CD4-positive, alpha-beta T cell treated with Interferon alpha-2 for 1 hour (primary cell): ENCODE results near the gene NPM1.
"Not testable (repeated sequence)": the region's sequence is repeated elsewhere in the genome, so short reads cannot be mapped to it uniquely, and the experiment has no call there.

Experiments used
- DNase-seq, 2 donors: peaks; one replicate each; pipeline ENCODE4 v3.0.0-alpha.2; 2020 to 2022

The NPM1 gene

GRCh38 chr5:171386861-171387344, 746 bp upstream of the NPM1 start:
- DNase-seq, result no peak

GRCh38 chr5:171387970-171388815, 544 bp downstream of the NPM1 start:
- DNase-seq, result peak; percentile 81 to 86

- peak in 1 of 2 donors; percentile 30 for DNase-seq
Observed at GRCh38 chr5:171388816-171389168, 1.1 kb downstream of the NPM1 start.

DNA sequence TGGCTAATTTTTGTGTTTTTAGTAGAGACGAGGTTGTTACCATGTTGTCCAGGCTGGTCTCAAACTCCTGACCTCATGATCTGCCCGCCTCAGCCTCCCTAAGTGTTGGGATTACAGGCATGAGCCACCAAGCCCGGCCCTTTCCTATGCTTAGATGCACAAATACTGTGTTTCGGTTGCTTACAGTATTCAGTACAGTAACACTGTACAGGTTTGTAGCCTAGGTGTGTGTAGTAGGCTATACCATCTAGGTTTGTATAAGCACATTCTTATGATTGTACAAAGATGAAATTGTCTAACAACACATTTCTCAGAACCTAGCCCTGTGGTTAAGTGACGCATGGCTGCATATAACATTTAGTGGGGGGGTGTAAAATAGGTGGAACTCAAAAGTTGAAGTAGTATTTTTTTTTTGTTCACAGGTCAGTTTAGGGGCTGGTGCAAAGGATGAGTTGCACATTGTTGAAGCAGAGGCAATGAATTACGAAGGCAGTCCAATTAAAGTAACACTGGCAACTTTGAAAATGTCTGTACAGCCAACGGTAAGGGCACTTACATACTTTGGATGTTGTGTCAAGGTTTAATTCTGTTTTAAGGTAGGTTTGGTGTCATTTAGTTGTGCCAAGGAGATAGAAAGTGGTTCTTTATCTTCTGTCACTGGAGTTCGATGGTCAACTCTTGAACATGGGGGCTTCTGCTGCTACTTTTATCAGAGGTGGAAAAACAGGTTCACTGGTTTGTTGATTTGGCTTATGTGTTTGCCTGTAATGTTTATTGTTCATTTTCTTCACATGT, 3.4 kb downstream of the NPM1 start:
- peak; percentile 5 to 51 for DNase-seq

DNA sequence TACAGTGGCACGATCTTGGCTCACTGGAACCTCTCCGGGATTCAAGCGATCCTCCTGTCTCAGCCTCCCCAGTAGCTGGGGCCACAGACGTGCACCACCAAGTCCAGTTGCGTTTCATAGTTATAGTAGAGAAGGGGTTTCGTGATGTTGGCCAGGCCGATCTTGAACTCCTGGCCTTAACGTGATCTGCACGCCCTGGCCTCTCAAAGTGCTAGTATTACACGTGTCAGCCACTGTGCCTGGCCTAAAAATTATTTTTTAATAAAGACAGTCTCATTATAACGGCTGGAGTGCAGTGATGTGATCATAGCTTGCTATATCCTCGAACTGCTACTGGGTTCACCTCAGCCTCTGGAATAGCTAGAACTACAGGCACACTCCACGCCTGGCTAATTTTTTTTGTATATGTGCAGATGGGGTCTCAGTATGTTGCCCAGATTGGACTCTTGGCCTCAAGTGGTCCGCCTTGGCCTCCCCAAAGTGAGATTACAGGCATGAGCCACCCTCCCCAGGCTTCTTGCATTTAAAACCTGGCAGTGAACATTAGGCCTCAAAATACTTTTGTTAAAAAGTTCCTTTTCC, 4.4 kb downstream of the NPM1 start:
- no peak for DNase-seq

DNA sequence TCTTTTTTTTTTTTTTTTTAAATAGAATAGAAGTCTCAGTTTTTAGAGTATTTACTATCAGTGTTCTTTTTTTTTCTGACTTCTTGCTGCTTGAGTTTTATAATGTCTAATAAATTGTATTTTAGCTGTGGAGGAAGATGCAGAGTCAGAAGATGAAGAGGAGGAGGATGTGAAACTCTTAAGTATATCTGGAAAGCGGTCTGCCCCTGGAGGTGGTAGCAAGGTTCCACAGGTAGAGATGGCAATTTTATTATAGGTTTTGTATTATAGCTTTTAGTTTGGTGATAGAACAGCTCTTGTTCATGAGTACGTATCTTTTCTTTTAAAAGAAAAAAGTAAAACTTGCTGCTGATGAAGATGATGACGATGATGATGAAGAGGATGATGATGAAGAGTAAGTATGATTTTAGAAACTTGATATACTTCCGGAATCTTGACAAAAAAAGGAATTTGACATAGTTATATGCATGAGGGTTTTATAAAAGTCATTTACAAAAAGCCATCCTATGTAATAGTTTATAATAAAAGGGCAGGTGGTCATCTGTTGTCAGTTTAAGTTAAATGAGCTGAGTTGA, 5.0 kb downstream of the NPM1 start:
- DNase-seq, result no peak

DNA sequence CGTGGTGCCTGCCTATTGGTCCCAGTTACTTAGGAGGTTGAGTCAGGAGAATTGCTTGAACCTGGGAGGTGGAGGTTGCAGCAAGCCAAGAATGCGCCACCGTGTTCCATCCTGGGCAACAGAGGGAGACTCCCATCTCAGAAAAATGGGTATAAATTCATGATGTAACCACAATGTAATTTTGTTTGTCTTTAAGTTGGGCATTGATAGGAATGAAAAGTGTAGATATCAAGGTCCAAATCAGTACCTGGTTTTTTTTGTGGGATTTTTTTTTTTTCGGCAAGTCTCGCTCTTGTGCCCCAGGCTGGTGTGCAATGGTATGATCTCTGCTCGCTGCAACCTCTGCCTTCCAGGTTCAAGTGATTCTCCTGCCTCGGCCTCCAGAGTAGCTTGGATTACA, 7.4 kb downstream of the NPM1 start:
- DNase-seq, result no peak

- not testable (repeated sequence) for DNase-seq
Observed at GRCh38 chr5:171396583-171396982, 8.9 kb downstream of the NPM1 start.

GRCh38 chr5:171397190-171397589, 9.5 kb downstream of the NPM1 start:
- no peak for DNase-seq

DNA sequence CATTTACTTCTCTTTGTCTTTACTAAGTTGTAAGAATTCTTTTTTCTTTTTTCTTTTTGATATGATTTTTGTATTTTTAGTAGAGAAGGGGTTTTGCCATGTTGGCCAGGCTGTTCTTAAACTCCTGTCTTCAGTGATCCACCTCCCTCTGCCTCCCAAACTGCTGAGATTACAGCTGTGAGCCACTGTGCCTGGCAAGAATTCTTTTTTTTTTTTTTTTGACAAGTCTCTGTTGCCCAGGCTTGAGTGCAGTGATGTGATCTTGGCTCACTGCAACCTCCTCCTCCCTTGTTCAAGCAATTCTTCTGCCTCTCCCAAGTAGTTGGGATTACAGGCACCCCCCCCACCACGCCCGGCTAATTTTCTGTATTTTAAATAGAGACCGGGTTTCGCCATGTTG, 9.9 kb downstream of the NPM1 start:
- no peak for DNase-seq

DNA sequence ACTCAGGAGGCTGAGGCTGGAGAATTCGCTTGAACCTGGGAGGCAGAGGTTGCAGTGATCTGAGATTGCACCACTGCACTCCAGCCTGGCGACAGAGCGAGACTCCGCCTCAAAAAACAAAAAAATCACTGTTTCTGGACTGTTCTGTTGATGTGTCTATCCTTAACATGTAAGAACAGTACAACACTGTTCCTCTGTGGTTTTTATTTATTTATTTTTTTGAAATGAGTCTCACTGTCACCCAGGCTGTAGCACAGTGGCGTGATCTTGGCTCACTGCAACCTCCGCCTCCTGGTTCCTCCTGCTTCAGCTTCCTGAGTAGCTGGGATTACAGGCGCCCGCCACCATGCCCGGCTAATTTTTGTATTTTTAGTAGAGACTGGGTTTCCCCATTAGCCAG, 11.0 kb downstream of the NPM1 start:
- not testable (repeated sequence) for DNase-seq

- DNase-seq, result no peak
Observed at GRCh38 chr5:171400169-171400568, 12.5 kb downstream of the NPM1 start.

DNA sequence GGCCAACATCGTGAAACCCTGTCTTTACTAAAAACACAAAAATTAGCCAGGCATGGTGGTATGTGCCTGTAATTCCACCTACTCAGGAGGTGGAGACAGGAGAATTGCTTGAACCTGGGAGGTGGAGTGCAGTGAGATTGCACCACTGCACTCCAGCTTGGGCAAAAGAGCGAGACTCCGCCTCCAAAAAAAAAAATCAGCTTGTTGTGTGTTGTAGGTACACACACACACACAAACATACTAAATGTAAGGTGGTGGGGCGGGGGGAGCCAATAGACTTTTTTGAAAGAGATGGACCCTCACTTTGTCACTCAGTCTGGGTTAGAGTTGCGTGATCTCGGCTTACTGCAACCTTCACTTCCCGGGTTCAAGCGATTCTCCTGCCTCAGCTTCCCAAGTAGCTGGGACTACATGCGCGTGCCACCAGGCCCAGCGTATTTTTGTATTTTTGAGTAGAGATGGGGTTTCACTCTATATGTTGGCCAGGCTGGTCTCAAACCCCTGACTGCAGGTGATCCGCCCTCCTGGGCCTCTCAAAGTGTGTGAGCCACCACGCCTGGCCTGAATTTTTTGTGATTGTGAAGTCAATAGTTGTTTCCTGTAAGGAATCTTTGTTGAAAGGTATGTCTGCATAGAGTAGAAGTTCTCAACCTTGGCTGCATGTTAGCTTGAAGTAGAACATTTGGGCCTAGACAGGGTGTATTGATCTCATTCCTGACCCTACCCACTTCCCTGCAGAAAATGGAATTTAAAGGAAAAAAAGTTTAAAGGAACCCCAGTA, 13.7 kb downstream of the NPM1 start:
- DNase-seq, result no peak

DNA sequence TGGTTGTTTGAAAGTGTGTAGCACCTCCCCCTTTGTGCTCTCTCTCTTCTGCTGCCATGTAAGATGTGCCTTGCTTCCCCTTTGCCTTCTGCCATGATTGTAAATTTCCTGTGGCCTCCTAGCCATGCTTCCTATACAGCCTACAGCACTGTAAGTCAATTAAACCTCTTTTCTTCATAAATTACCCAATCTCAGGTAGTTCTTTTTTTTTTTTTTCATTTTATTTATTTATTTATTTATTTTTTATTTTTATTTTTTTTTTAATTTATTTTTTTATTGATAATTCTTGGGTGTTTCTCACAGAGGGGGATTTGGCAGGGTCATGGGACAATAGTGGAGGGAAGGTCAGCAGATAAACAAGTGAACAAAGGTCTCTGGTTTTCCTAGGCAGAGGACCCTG, 15.1 kb downstream of the NPM1 start:
- not testable (repeated sequence) for DNase-seq

- DNase-seq, result no peak
Observed at GRCh38 chr5:171405615-171406014, 18.0 kb downstream of the NPM1 start.

DNA sequence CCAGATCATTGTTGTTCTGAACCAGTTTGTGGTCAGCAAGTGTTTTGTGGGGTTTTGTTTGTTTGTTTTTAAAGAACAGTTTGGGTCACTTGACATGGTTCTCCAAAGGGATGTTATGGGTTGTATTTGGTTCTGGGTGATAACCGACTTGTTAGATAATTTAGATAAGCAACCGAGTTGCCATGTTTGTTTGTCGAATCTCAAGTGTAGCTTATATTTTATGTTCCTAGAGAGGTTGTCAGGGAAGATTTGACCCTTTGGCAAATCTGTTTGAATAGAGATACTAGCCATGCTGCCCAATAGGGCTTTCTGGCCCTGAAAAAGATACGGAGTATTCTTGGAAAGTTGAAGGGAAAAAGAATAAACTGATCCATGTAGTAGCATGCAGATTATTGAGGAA, 19.6 kb downstream of the NPM1 start:
- DNase-seq, result no peak

DNA sequence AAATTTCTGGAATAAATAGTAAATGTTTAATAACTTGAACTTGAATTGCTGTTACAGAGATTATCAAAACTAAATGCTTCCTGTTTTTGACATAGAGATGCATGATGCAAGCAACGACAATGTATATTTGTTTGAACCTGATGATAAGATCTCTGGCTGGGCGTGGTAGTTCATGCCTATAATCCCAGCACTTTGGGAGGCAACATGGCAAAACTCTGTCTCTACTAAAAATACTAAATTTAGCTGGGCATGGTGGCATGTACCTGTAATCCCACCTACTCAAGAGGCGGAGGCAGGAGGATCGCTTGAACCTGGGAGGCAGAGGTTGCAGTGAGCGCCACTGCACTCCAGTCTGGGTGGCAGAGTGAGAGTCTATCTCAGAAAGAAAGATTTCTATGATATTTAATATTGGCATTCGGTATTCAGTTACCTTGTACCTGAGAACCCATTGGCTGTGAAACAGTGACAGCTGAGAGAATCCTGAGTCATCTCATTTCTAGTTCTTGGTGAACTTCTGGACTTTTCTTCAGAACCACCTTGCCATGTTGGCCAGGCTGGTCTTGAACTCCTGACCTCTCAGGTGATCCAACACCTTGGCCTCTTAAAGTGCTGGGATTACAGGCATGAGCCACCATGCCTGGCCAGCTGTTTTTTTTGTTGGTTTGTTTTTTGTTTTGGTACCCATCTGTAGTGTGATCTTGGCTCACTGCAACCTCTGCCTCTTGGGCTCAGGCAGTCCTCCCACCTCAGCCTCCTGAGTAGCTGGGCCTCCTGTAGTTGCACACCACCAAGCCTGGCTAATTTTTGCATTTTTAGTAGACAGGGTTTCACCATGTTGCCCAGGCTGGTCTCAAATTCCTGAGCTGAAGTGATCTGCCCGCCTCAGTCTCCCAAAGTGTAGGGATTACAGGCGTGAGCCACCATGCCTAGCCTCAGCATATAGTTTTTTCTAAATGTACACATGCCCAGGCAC, 21.8 kb downstream of the NPM1 start:
- DNase-seq, result no peak

DNA sequence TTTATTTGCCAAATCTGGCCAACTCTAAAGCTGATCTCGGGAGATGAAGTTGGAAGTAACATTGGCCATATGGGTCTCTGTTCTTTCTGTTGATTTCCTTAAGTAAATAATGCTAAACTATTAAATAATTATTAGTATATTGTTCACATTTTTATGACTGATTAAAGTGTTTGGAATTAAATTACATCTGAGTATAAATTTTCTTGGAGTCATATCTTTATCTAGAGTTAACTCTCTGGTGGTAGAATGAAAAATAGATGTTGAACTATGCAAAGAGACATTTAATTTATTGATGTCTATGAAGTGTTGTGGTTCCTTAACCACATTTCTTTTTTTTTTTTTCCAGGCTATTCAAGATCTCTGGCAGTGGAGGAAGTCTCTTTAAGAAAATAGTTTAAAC, 22.5 kb downstream of the NPM1 start:
- no peak for DNase-seq

- no peak for DNase-seq
Observed at GRCh38 chr5:171412186-171412585, 24.5 kb downstream of the NPM1 start.

GRCh38 chr5:171413153-171413910, 25.7 kb downstream of the NPM1 start:
- no peak for DNase-seq
